Stimulated activated CD4-positive, alpha-beta T cell treated with anti-CD3 and anti-CD28 coated beads, Interleukin-15, amount 100 ng/mL, for 48 hours (primary cell): ENCODE data around the gene TXNRD1.
"Not testable (repeated sequence)": the region's sequence is repeated elsewhere in the genome, so short reads cannot be mapped to it uniquely, and the experiment has no call there.

Source experiments
- DNase-seq, 2 donors: peaks; one replicate each; pipeline ENCODE4 v3.0.0-alpha.2; 2020; ENCODE audit warnings: low read depth in 2 of 2

Gene TXNRD1

DNA sequence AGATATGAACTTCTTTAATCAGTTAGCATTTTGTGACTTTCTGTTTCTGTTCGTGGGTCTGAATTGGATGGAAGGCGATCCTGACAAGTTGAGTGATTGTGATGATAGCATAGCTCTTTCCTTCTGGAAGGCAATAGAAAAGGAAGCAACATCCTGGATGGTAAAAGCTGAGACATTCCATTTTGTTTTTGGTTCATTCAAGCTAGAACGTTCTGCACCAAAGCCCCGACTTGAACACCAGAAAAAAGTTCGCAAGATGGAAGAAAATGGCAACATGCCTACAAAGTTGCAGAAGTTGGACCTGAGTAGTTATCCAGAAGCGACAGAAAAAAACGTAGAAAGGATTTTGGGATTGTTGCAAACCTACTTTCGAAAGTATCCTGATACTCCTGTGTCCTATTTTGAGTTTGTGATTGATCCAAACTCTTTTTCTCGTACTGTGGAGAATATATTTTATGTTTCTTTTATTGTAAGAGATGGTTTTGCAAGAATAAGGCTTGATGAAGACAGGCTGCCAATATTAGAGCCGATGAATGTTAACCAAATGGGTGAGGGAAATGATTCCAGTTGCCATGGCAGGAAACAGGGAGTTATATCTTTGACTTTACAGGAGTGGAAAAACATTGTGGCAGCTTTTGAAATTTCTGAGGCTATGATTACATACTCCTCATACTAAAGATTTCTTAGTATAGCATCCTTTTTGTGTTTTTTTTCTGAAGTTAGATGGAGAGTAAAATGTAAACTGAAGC lies 88.9 kb downstream of the TXNRD1 start:
- no peak for DNase-seq

- no peak for DNase-seq
Measured at GRCh38 chr12:104305349-104305748, 89.8 kb downstream of the TXNRD1 start.

DNA sequence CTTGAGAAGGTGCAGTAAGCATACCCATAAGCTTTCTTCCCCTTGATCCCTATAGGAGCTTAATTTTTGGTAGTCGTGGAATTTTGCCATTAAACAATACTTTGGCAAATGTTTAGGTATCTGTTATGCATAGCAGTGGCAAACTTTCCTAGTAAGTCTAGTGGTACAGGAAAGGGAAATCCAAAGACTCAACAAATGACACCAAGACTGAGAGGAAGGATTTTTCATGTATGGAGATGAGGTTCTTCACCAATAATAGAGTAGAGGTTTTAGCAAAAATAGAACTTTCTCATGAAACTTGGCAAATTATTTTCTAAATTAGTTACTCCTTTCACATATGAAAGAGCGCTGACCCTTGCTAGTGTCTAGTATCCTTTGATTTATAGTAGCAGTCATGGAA lies 90.8 kb downstream of the TXNRD1 start:
- DNase-seq: no peak

- no peak for DNase-seq
Measured at GRCh38 chr12:104306943-104307654, 91.5 kb downstream of the TXNRD1 start.

DNA sequence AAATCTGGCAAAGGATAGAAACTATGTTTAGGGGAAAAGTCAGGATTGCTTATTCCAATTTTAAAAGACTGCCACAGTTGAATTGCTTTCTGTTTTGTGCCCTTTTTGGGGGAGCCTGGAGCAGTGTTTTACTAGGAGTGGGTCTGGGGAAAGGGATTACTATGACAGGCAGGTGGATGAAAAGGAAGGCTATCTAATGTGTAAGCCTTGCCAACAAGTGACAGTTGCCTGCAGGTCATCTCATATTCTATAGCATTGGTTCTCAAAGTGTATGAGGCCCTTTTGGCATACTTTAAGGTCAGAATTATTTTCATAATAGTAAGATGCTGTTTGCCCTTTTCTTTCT lies 92.0 kb downstream of the TXNRD1 start:
- DNase-seq: no peak

GRCh38 chr12:104309446-104309993 lies 93.9 kb downstream of the TXNRD1 start:
- no peak for DNase-seq

- DNase-seq: no peak
Measured at GRCh38 chr12:104310751-104311633, 95.4 kb downstream of the TXNRD1 start.

DNA sequence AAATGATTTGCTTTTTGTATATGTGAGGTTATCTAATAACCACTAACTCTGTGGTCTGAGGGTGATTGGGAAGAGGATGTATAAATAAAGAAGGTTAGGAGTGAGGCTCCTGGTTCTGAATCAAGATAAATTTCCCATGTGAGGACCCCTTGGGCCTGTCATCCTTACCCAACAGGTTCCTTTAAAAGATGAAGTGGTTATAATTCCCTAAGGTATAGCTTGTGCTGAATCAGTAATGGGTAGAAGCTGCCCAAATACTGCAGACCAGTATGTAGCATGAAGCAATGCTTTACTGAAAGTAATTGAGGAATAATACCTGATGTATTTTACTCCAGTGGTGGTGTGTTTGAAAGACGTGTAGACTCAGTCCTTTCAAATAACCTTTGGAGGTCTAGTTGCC lies 96.6 kb downstream of the TXNRD1 start:
- DNase-seq: no peak

GRCh38 chr12:104312654-104313053 lies 97.1 kb downstream of the TXNRD1 start:
- no peak for DNase-seq

- DNase-seq: no peak
Measured at GRCh38 chr12:104313568-104314241, 98.1 kb downstream of the TXNRD1 start.

- DNase-seq: no peak
Measured at GRCh38 chr12:104314242-104314614, 98.6 kb downstream of the TXNRD1 start.

GRCh38 chr12:104315326-104316224 lies 100.0 kb downstream of the TXNRD1 start:
- DNase-seq: no peak

GRCh38 chr12:104316936-104317335 lies 101.4 kb downstream of the TXNRD1 start:
- no peak for DNase-seq

- DNase-seq: no peak
Measured at GRCh38 chr12:104317538-104318210, 102.1 kb downstream of the TXNRD1 start.

- DNase-seq: no peak
Measured at GRCh38 chr12:104319028-104319427, 103.4 kb downstream of the TXNRD1 start.

DNA sequence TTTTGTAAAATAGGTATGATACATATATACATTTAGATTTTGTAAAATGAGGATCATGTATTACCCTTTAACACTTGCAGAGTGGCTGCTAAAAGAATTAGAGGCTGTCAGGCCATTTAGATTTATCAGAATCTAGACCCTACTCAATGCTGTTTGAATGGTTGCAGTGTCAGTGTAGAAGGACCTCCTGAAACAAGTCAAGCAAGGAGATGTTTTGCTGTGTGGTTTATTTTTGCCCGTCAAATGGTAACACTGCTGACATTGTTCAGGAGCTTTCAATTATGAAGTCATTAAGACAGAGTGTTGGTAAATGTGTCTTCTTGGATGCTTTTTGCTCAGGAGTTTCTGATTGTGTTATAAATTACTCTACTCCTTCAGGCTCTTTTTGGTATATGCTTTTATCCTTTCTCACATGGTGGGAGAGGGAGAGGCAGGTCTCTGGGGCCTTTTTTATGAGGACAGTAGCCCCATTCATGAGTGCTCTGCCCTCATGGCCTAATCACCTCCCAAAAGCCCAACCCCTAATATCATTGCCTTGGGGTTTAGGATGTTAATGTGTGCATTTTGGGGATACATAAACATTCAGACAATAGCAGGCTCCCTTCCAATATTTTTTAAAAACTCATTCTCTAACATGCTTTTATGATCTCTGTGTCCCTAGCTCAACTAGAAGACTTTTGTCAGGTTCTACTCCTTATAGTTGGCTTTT lies 104.5 kb downstream of the TXNRD1 start:
- no peak for DNase-seq

DNA sequence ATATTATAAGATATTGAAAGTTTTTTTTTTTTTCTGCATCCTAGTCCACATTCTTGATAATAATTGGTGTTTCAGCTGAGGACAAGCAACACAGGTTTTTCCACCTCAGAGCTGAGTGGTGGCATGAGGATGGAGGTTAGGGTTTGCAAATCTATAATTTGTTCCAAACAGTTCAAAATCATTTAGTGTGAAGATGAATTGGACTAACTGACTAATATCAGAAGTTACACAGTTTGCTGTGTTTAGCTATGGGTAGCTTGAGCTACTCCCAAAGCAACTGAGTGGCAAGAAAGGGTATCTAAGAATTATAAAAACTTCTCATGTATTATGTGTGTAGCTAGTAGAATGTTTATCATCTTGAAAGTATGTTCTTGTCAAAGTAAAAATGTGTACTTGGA lies 105.0 kb downstream of the TXNRD1 start:
- no peak for DNase-seq

DNA sequence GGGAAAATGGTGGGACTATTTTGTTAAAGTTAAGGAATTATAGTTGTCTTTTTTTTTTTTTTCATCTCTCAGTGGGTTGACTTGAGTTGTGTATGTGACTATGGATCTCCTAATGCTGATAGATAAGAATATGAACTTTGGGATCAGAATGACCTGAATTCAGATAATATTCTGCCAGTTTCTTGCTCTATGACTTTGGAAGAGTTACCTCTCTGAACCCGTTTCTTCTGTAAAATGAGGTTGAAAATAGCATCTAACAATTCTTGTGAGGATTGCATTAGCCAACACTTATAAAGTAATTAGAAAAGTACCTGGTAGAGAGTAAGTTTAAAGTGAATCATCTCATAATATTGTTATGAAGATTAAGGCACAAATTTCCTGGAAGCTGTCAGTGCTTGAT lies 106.4 kb downstream of the TXNRD1 start:
- DNase-seq: no peak

DNA sequence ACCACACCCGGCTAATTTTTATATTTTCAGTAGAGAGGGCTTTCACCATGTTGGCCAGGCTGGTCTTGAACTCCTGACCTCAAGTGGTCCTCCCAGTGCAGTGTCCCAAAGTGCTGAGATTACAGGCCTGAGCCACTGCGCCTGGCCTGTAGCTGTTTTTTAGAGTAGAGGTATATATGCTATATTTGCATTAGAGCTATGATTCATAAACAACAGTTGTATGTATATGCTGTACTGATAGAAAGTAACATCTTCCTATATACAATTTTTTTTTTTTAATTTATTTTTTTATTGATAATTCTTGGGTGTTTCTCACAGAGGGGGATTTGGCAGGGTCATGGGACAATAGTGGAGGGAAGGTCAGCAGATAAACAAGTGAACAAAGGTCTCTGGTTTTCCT lies 107.0 kb downstream of the TXNRD1 start:
- DNase-seq: not testable (repeated sequence)
